Thyroid gland (tissue), 4 donors: ENCODE results near the gene NLE1.

Experiments
- CTCF ChIP-seq, 6 experiments: fragments of 200-600 bp in 3 of 6; fragments of 450-650 bp in 3 of 6; sonication (generic) in 3 of 6; IDR thresholded peaks; one replicate each; pipeline ENCODE4 v1.5.1; 2016 to 2019; ENCODE audit warnings: antibody characterized with exemption in 6 of 6, mild to moderate bottlenecking in 2 of 6, inconsistent platforms in 1 of 6, moderate library complexity in 1 of 6
- POLR2A ChIP-seq, 2 donors: fragments of 450-650 bp; IDR thresholded peaks; one replicate each; pipeline ENCODE4 v1.6.1; 2017; ENCODE audit warnings: antibody characterized with exemption in 2 of 2, mild to moderate bottlenecking in 2 of 2, moderate library complexity in 1 of 2

- TF ChIP-seq POLR2A (IDR thresholded peaks at IDR 0.05) (no peak), CTCF (IDR thresholded peaks at IDR 0.05) (no peak)
These were observed 12.4 kb upstream of the NLE1 start for GRCh38 chr17:35154196-35155165.
